ENCODE measurements around the gene MYO7A. TPM values are rescaled to one million over a fixed set of nuclear protein-coding genes. Genes with fewer than 3 reads are reported as not detected.

MYO7A gene
- total RNA-seq, 2 donors from 2014 or later: 10.4 to 12.9 TPM

GRCh38 chr11:77201991-77202841, 74.2 kb downstream of the MYO7A start:
- no peak overlapping the region for H3K27ac ChIP-seq
- TF ChIP-seq, protein P1, sequence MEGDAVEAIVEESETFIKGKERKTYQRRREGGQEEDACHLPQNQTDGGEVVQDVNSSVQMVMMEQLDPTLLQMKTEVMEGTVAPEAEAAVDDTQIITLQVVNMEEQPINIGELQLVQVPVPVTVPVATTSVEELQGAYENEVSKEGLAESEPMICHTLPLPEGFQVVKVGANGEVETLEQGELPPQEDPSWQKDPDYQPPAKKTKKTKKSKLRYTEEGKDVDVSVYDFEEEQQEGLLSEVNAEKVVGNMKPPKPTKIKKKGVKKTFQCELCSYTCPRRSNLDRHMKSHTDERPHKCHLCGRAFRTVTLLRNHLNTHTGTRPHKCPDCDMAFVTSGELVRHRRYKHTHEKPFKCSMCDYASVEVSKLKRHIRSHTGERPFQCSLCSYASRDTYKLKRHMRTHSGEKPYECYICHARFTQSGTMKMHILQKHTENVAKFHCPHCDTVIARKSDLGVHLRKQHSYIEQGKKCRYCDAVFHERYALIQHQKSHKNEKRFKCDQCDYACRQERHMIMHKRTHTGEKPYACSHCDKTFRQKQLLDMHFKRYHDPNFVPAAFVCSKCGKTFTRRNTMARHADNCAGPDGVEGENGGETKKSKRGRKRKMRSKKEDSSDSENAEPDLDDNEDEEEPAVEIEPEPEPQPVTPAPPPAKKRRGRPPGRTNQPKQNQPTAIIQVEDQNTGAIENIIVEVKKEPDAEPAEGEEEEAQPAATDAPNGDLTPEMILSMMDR (IDR thresholded peaks at IDR 0.05): no peak
- no peak for TF ChIP-seq POLR2A (IDR thresholded peaks at IDR 0.05)
- H3K36me3 ChIP-seq (replicated peaks in 1 of 2; ENCODE audit: insufficient read depth in 1 of 2, low read depth in 2 of 2): no peaks in the 10 kb centered on the region
- 96 to 97% methylated on average over 10 to 23 of the region's 23 CpGs for WGBS, 2 donors
- H3K27me3 ChIP-seq: no peaks in the 10 kb centered on the region
- no peak for ATAC-seq
- intact Hi-C loops (cut with DNase I): no loop called here
- no peaks in the 10 kb centered on the region for H3K4me1 ChIP-seq
- no peaks in the 10 kb centered on the region for H3K9me3 ChIP-seq
- DNase-seq: no peak
- no peak overlapping the region for H3K4me3 ChIP-seq

- H3K9me3 ChIP-seq: no peaks in the 10 kb centered on the region
- no peaks in the 10 kb centered on the region for H3K4me1 ChIP-seq
- no peak for TF ChIP-seq POLR2A (IDR thresholded peaks at IDR 0.05)
- TF ChIP-seq, protein P1 (IDR thresholded peaks at IDR 0.05): no peak
- WGBS, 2 donors: 90 to 92% methylated on average over 10 to 25 of the region's 25 CpGs
- no peaks in the 10 kb centered on the region for H3K36me3 ChIP-seq (replicated peaks in 1 of 2; ENCODE audit: insufficient read depth in 1 of 2, low read depth in 2 of 2)
- intact Hi-C loops (cut with DNase I): no loop called here
- no peak for DNase-seq
- ATAC-seq: no peak
- H3K4me3 ChIP-seq: no peak overlapping the region
- no peak overlapping the region for H3K27ac ChIP-seq
- H3K27me3 ChIP-seq: no peaks in the 10 kb centered on the region
Observed at GRCh38 chr11:77202941-77203900, 75.2 kb downstream of the MYO7A start.

GRCh38 chr11:77203901-77204753, 76.1 kb downstream of the MYO7A start:
- H3K36me3 ChIP-seq (replicated peaks in 1 of 2; ENCODE audit: insufficient read depth in 1 of 2, low read depth in 2 of 2): no peaks in the 10 kb centered on the region
- ATAC-seq (no peak), DNase-seq (peak in 1 of 4 donors; percentile 10)
- TF ChIP-seq, protein P1 (IDR thresholded peaks at IDR 0.05): no peak
- no peak for TF ChIP-seq POLR2A (IDR thresholded peaks at IDR 0.05)
- WGBS, 2 donors: 83 to 84% methylated on average over 10 to 20 of the region's 20 CpGs
- no peak overlapping the region for H3K4me3 ChIP-seq
- no peaks in the 10 kb centered on the region for H3K27me3 ChIP-seq
- H3K27ac ChIP-seq: no peak overlapping the region
- H3K9me3 ChIP-seq: no peaks in the 10 kb centered on the region
- intact Hi-C loops (cut with DNase I): no loop called here
- no peaks in the 10 kb centered on the region for H3K4me1 ChIP-seq

- H3K27ac ChIP-seq: no peak overlapping the region
- no peaks in the 10 kb centered on the region for H3K9me3 ChIP-seq
- ATAC-seq (no peak), DNase-seq (no peak)
- H3K4me3 ChIP-seq: no peak overlapping the region
- intact Hi-C loops (cut with DNase I): no loop called here
- no peaks in the 10 kb centered on the region for H3K27me3 ChIP-seq
- TF ChIP-seq POLR2A (IDR thresholded peaks at IDR 0.05): no peak
- TF ChIP-seq, protein P1 (IDR thresholded peaks at IDR 0.05): no peak
- no peaks in the 10 kb centered on the region for H3K36me3 ChIP-seq (replicated peaks in 1 of 2; ENCODE audit: insufficient read depth in 1 of 2, low read depth in 2 of 2)
- H3K4me1 ChIP-seq: no peaks in the 10 kb centered on the region
- 81 to 90% methylated on average over 9 to 11 of the region's 12 CpGs for WGBS, 2 donors
Observed at GRCh38 chr11:77204754-77205466, 76.9 kb downstream of the MYO7A start.

Measured in body of pancreas (tissue), 4 donors.